Measurements from ENCODE around the gene SELENOW. TPM values are rescaled to one million over a fixed set of nuclear protein-coding genes. Genes with fewer than 3 reads are reported as not detected.

The SELENOW gene
- total RNA-seq, 4 donors from 2014 or later: 474 to 751 (median 653) TPM

DNA sequence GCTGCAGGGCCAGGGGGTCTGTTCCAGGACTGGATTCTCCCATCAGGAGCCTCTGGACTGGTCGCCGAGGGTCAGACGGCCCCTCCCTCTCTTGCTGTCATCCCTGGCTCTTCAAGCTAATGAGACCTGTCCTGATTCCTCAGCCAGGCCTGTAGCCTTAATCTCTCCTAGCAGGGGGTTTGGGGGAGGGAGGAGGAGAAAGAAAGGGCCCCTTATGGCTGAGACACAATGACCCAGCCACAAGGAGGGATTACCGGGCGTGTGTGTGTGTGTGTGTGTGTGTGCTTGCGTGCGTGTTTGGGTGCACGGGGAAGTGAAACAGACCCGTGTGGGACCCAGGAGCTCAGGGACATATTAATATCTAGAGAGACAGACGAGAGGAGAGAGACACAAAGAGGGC, 41.4 kb downstream of the SELENOW start:
- Histone ChIP-seq H3K4me3 (no peak overlapping the region), H3K27ac (no peak overlapping the region), H3K4me1 (no peaks in the 10 kb centered on the region), H3K9me3 (no peaks in the 10 kb centered on the region), H3K36me3 (no peaks in the 10 kb centered on the region), H3K27me3 (peaks cover 36% of the 10 kb centered on the region)
- no peak for TF ChIP-seq POLR2A (IDR thresholded peaks at IDR 0.05)
- no peak for TF ChIP-seq POLR2AphosphoS5 (IDR thresholded peaks at IDR 0.05)
- TF ChIP-seq EP300 (IDR thresholded peaks at IDR 0.05; ENCODE audit: low read depth): no peak
- TF ChIP-seq, protein P1, sequence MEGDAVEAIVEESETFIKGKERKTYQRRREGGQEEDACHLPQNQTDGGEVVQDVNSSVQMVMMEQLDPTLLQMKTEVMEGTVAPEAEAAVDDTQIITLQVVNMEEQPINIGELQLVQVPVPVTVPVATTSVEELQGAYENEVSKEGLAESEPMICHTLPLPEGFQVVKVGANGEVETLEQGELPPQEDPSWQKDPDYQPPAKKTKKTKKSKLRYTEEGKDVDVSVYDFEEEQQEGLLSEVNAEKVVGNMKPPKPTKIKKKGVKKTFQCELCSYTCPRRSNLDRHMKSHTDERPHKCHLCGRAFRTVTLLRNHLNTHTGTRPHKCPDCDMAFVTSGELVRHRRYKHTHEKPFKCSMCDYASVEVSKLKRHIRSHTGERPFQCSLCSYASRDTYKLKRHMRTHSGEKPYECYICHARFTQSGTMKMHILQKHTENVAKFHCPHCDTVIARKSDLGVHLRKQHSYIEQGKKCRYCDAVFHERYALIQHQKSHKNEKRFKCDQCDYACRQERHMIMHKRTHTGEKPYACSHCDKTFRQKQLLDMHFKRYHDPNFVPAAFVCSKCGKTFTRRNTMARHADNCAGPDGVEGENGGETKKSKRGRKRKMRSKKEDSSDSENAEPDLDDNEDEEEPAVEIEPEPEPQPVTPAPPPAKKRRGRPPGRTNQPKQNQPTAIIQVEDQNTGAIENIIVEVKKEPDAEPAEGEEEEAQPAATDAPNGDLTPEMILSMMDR (IDR thresholded peaks at IDR 0.05): no peak
- 6% methylated on average over 10 of the region's 10 CpGs; no CpG with 5 or more reads in 1 of the 2 donors for WGBS, 2 donors (ENCODE audit: low coverage in 1 of 2)
- intact Hi-C loops (cut with DNase I; ENCODE audit: low total_unique reads) (loop anchor here (5.0 kb wide), 1 partner anchor 587 kb away; no protein-coding TSS in a partner anchor), in situ Hi-C loops (cut with MboI; ENCODE audit: low pct_ligation_motif_present in 1 of 4, low pct_unique_long_range_greater_than_20kb in 1 of 4, low sequenced_read_pairs in 3 of 4) (no loop called here)
- DNase-seq: no peak

DNA sequence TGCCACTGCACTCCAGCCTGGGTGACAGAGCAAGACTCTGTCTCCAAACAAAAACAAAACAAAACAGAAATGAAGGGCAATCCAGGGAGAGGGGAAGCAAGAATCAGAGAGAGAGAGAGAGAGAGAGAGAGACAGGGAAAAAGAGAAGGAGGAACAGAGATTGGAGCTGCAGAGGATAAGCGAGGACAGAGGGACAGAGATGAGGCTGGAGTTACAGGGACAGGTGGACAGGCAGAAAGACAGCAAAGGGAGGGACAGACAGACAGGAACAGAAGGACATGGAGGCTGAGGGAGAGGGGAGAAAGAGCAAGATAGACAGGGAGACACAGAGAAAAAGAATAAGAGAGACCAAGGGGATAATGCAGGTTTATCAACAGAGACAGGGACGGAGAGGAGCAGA, 41.9 kb downstream of the SELENOW start:
- WGBS, 2 donors (ENCODE audit: low coverage in 1 of 2): 60 to 68% methylated on average over 1 to 2 of the region's 2 CpGs
- in situ Hi-C loops (cut with MboI; ENCODE audit: low pct_ligation_motif_present in 1 of 4, low pct_unique_long_range_greater_than_20kb in 1 of 4, low sequenced_read_pairs in 3 of 4): no loop called here
- no peaks in the 10 kb centered on the region for H3K4me1 ChIP-seq

DNA sequence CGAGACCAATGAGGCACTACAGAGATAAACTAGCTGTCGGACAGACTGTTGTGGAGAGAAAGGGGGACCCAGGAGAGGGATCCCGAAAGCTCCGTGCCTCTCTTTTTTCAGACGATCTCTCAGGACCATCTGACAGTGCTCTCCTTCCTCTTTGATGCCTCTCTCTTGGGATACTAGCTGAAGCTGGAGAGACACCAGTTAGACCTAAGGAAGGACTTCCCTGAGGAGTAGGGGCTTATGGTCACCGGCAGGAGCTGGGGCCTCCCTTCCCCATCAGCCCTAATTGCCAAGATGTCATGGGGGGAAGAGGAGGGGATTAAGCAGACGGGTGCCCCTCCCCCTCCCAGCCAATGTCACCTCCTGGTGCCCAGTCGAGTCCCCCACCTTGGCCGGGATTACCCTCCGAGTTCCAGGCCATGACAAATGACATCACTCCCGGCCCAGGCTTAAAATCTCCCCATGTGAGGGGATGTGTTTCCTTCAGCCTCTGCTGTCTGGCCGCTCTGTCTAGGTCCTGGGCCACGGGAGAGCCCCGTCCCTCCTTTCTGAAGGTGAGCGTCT, 43.0 kb downstream of the SELENOW start, which contains the start of gene CRX:
TSS of gene CRX (plus strand) at position 478 of the 561 bp plus-strand sequence. CDS start 12,507 bp downstream, outside the sequence.
- no peak for DNase-seq
- H3K9me3 ChIP-seq: no peaks in the 10 kb centered on the region
- peaks cover 36% of the 10 kb centered on the region for H3K27me3 ChIP-seq
- no peak within 1 kb of the TSS for H3K27ac ChIP-seq
- in situ Hi-C loops (cut with MboI; ENCODE audit: low pct_ligation_motif_present in 1 of 4, low pct_unique_long_range_greater_than_20kb in 1 of 4, low sequenced_read_pairs in 3 of 4) (no loop called here), intact Hi-C loops (cut with DNase I; ENCODE audit: low total_unique reads) (loop anchor here (5.0 kb wide), 1 partner anchor 586 kb away; no protein-coding TSS in a partner anchor)
- no peaks in the 10 kb centered on the region for H3K4me1 ChIP-seq
- H3K36me3 ChIP-seq: no peaks in the 10 kb centered on the region
- no peak within 1 kb of the TSS for H3K4me3 ChIP-seq
- WGBS, 2 donors (ENCODE audit: low coverage in 1 of 2): 41 to 64% methylated on average over 2 to 15 of the region's 15 CpGs
- TF ChIP-seq EP300 (IDR thresholded peaks at IDR 0.05; ENCODE audit: low read depth): no peak
- TF ChIP-seq, protein P1 (IDR thresholded peaks at IDR 0.05): no peak
- TF ChIP-seq POLR2AphosphoS5 (IDR thresholded peaks at IDR 0.05): no peak
- TF ChIP-seq POLR2A (IDR thresholded peaks at IDR 0.05): no peak

More for the DNA sequence above, 41.9 kb downstream of the SELENOW start:
- no peak for DNase-seq
- H3K9me3 ChIP-seq: no peaks in the 10 kb centered on the region
- no peak overlapping the region for H3K27ac ChIP-seq
- intact Hi-C loops (cut with DNase I; ENCODE audit: low total_unique reads): loop anchor here (5.0 kb wide), 1 partner anchor 587 kb away; no protein-coding TSS in a partner anchor
- TF ChIP-seq, protein P1 (IDR thresholded peaks at IDR 0.05): no peak
- no peak for TF ChIP-seq EP300 (IDR thresholded peaks at IDR 0.05; ENCODE audit: low read depth)
- TF ChIP-seq POLR2A (IDR thresholded peaks at IDR 0.05): no peak
- TF ChIP-seq POLR2AphosphoS5 (IDR thresholded peaks at IDR 0.05): no peak
- no peak overlapping the region for H3K4me3 ChIP-seq
- H3K36me3 ChIP-seq: no peaks in the 10 kb centered on the region
- peaks cover 36% of the 10 kb centered on the region for H3K27me3 ChIP-seq

DNA sequence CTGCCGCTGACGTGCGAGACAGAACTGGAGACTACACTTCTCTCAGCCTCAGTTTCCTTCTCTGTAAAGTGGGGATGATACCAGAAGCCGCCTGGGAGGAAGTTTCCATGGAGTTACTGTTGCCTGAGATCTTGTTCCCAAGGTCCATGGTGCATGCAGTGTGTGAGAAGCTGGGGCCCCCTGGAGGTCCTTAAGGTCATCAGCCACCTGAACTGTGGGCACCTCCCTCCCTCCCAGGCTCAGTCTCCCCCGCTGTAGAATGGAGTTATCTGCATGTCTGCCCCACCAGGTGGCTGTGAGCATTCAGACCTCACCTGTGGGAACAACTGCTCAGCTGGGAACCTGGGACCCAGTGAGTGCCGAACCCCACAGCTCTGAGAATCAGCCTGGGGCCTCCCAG, 45.9 kb downstream of the SELENOW start:
- peaks cover 35% of the 10 kb centered on the region for H3K27me3 ChIP-seq
- intact Hi-C loops (cut with DNase I; ENCODE audit: low total_unique reads): loop anchor here (5.0 kb wide), 1 partner anchor 583 kb away; no protein-coding TSS in a partner anchor
- no peak for DNase-seq
- H3K9me3 ChIP-seq: no peaks in the 10 kb centered on the region
- H3K4me3 ChIP-seq: no peak overlapping the region
- in situ Hi-C loops (cut with MboI; ENCODE audit: low pct_ligation_motif_present in 1 of 4, low pct_unique_long_range_greater_than_20kb in 1 of 4, low sequenced_read_pairs in 3 of 4): no loop called here
- H3K4me1 ChIP-seq: no peaks in the 10 kb centered on the region
- no peaks in the 10 kb centered on the region for H3K36me3 ChIP-seq
- H3K27ac ChIP-seq: no peak overlapping the region
- TF ChIP-seq POLR2A (IDR thresholded peaks at IDR 0.05) (no peak), POLR2AphosphoS5 (IDR thresholded peaks at IDR 0.05) (no peak)
- TF ChIP-seq, protein P1 (IDR thresholded peaks at IDR 0.05): no peak
- 70% methylated on average over 6 of the region's 6 CpGs; no CpG with 5 or more reads in 1 of the 2 donors for WGBS, 2 donors (ENCODE audit: low coverage in 1 of 2)

Data from transverse colon (tissue), 4 donors.